Nephron progenitor cell (in vitro differentiated cells): ENCODE measurements around the gene TMEM158.

Experiments
- DNase-seq: peaks from one replicate; pipeline ENCODE4 v3.0.0; 2021
- H3K27ac Mint-ChIP-seq: 2 replicates; pipeline ENCODE4 v1.8.0; 2021; ENCODE audit warnings: mild to moderate bottlenecking, moderate library complexity, mixed read lengths
- H3K27me3 Mint-ChIP-seq: 2 replicates; pipeline ENCODE4 v1.8.0; 2021; ENCODE audit warnings: mild to moderate bottlenecking, low read depth, mixed read lengths; ENCODE audit not compliant: poor library complexity
- H3K36me3 Mint-ChIP-seq: 2 replicates; pipeline ENCODE4 v1.8.0; 2021; ENCODE audit warnings: low read depth, mixed read lengths
- H3K4me1 Mint-ChIP-seq: 2 replicates; pipeline ENCODE4 v1.8.0; 2021; ENCODE audit warnings: mixed read lengths
- H3K4me3 Mint-ChIP-seq: 2 replicates; pipeline ENCODE4 v1.8.0; 2021; ENCODE audit warnings: mild to moderate bottlenecking, moderate library complexity, mixed read lengths
- H3K9me3 Mint-ChIP-seq: 2 replicates; pipeline ENCODE4 v1.8.0; 2021; ENCODE audit warnings: mild to moderate bottlenecking, moderate library complexity, mixed read lengths
- TF ChIP-seq, protein P1 (sequence below): fragments of 200-600 bp; sonication (generic); IDR thresholded peaks from 2 replicates; pipeline ENCODE4 v1.5.0; 2021; ENCODE audit warnings: antibody characterized with exemption

Gene TMEM158

DNA sequence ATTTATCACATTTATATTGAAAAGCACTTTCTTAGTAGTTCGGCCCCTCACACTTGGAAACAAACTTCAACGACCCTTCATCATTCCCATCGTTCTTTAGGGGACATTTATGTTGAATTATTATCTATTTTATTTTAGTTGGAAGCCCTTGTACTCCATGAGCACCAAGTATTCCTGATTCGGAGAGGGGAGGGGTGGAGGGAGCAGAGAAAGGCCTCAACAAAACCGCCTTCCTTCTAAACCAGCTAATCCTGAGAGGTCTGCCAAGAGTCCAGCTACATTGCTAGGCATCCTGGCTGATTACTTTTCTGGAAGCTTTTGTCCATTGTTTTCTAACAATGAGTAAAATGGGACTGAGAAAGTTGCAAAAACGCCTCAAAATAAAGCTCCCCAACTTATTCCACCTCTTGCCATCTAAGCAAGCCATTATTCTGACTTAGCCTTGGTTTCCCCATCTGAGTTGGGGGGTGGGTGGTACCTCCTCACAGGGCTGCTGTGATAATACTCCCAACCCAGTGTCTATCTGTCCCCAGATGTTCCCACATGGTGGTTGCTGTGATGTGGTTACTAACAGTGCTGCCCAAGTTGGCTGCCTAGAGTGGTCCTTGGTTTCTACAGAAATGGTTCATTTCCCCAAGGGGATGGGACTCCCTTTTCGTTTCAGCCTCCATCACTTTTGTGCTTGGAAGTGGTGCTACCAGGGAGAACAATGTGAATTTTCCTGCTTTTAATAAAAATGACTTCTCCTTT lies 1.2 kb upstream of the TMEM158 start:
- Mint-ChIP-seq H3K9me3 (no peaks in the 10 kb centered on the region), H3K36me3 (no peaks in the 10 kb centered on the region), H3K4me1 (peaks cover 15% of the 10 kb centered on the region), H3K27me3 (peaks cover 77% of the 10 kb centered on the region), H3K27ac (no peak overlapping the region), H3K4me3 (peak overlapping the region; percentile 77)
- TF ChIP-seq, protein P1, sequence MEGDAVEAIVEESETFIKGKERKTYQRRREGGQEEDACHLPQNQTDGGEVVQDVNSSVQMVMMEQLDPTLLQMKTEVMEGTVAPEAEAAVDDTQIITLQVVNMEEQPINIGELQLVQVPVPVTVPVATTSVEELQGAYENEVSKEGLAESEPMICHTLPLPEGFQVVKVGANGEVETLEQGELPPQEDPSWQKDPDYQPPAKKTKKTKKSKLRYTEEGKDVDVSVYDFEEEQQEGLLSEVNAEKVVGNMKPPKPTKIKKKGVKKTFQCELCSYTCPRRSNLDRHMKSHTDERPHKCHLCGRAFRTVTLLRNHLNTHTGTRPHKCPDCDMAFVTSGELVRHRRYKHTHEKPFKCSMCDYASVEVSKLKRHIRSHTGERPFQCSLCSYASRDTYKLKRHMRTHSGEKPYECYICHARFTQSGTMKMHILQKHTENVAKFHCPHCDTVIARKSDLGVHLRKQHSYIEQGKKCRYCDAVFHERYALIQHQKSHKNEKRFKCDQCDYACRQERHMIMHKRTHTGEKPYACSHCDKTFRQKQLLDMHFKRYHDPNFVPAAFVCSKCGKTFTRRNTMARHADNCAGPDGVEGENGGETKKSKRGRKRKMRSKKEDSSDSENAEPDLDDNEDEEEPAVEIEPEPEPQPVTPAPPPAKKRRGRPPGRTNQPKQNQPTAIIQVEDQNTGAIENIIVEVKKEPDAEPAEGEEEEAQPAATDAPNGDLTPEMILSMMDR: no peak
- no peak for DNase-seq

DNA sequence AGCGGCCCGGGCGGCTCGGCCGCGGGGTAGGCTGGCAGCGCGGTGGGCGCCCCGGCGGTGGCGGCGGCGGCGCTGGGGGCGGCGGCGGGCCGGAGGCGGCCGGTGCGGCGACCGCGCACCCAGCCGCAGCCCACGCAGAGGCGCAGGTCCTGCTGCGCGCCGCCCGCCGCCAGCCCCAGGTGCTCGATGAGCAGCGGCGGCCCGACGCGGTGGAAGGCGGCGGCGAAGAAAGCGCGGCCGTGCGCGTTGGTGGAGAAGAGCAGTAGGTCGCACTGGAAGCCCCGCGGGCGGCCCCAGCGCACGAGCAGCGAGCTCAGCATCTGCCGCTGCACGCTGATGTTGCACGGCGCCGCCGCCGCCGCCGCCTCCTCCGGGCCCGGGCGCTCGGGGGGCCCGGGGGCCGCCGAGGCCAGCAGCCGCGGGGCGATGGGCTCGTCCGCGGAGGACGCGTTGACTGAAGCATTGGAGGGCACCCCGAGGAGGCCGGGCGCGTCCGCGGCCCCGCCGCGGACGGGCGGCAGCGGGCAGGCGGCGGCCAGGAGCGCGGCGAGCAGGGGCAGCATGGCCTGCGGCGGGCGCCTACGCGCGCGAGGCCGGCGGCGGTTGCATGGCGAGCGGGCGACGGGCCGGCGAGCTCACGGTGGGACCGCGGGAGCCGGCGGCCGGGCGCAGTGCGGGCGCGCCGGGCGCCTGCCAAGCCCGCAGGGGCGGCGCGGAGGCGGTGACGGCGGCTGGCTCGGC lies 452 bp downstream of the TMEM158 start:
- TF ChIP-seq, protein P1: no peak
- DNase-seq: peak; percentile 63
- H3K9me3 Mint-ChIP-seq: no peaks in the 10 kb centered on the region
- peak overlapping the region; percentile 91 for H3K4me3 Mint-ChIP-seq
- peaks cover 74% of the 10 kb centered on the region for H3K27me3 Mint-ChIP-seq
- peaks cover 15% of the 10 kb centered on the region for H3K4me1 Mint-ChIP-seq
- no peaks in the 10 kb centered on the region for H3K36me3 Mint-ChIP-seq
- no peak overlapping the region for H3K27ac Mint-ChIP-seq

DNA sequence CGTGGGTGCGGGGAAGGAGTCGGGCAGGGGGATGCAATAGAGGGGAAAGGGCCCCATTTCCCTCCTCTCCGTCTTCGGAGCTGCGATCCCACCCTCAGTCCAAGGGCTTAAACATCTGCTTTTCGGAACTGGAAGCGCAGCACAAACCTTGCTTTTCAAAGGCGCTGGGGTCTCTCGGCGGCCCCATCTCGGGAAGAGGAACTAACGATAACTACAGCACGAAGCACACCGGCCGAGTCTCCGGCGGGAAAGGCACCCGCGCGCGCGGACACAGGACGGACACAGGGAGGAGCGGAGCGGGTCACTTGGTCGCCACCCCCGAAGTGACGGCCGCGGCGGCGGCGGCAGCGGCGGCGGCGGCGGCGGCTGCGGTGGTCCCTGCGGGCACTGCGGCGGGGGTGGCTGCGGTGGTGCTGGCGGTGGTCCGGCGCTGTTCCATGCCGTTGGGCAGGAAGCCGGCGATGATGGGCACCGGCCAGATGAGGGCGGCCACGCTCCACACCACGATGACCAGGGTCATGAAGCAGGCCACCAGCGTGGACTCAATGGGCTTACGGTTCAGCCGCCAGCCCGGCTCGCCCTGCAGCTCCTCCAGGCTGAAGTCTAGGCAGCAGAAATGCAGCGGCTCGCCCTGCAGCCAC lies 1.1 kb downstream of the TMEM158 start:
- H3K27ac Mint-ChIP-seq: no peak overlapping the region
- peaks cover 15% of the 10 kb centered on the region for H3K4me1 Mint-ChIP-seq
- no peaks in the 10 kb centered on the region for H3K9me3 Mint-ChIP-seq
- H3K4me3 Mint-ChIP-seq: peak overlapping the region; percentile 91
- peaks cover 71% of the 10 kb centered on the region for H3K27me3 Mint-ChIP-seq
- TF ChIP-seq, protein P1: peak; percentile 33
- H3K36me3 Mint-ChIP-seq: no peaks in the 10 kb centered on the region
- peak; percentile 82 for DNase-seq

GRCh38 chr3:45223889-45224727 lies 2.0 kb downstream of the TMEM158 start:
- peak overlapping the region; percentile 91 for H3K4me3 Mint-ChIP-seq
- peaks cover 63% of the 10 kb centered on the region for H3K27me3 Mint-ChIP-seq
- DNase-seq: no peak
- H3K4me1 Mint-ChIP-seq: peaks cover 15% of the 10 kb centered on the region
- TF ChIP-seq, protein P1: no peak
- H3K9me3 Mint-ChIP-seq: no peaks in the 10 kb centered on the region
- no peaks in the 10 kb centered on the region for H3K36me3 Mint-ChIP-seq
- no peak overlapping the region for H3K27ac Mint-ChIP-seq

GRCh38 chr3:45219694-45220093 lies 6.4 kb downstream of the TMEM158 start:
- Mint-ChIP-seq H3K4me3 (no peak overlapping the region), H3K27me3 (peaks cover 36% of the 10 kb centered on the region), H3K27ac (no peak overlapping the region), H3K9me3 (no peaks in the 10 kb centered on the region), H3K4me1 (peaks cover 7% of the 10 kb centered on the region), H3K36me3 (no peaks in the 10 kb centered on the region)
- DNase-seq: no peak
- TF ChIP-seq, protein P1: no peak
